ENCODE measurements around the gene CERS6.

Gene CERS6

GRCh38 chr2:168726375-168726774 lies 270.3 kb downstream of the CERS6 start:
- H3K9me3 ChIP-seq (ENCODE audit: control insufficient read depth in 5 of 5, low read length in 5 of 5) = no peaks in the 10 kb centered on the region
- H3K27me3 ChIP-seq (ENCODE audit: control insufficient read depth in 5 of 5, insufficient read depth in 4 of 5, low read length in 5 of 5) = no peaks in the 10 kb centered on the region
- H3K27ac ChIP-seq (ENCODE audit: low read depth, low read length) = no peak overlapping the region
- H3K4me1 ChIP-seq (ENCODE audit: control insufficient read depth in 5 of 5, insufficient read depth in 5 of 5, low read length in 5 of 5) = no peaks in the 10 kb centered on the region
- no peak overlapping the region for H3K9ac ChIP-seq (ENCODE audit: low read length in 5 of 5)
- H3K4me3 ChIP-seq (ENCODE audit: low read depth in 1 of 5, low read length in 5 of 5) = no peak overlapping the region
- peaks cover 0 to 6% (median 0%) of the 10 kb centered on the region in 5 donors for H3K36me3 ChIP-seq (ENCODE audit: control insufficient read depth in 5 of 5, insufficient read depth in 5 of 5, low read length in 5 of 5)

- Histone ChIP-seq H3K36me3 (ENCODE audit: control insufficient read depth in 5 of 5, insufficient read depth in 5 of 5, low read length in 5 of 5) (no peaks in the 10 kb centered on the region), H3K27me3 (ENCODE audit: control insufficient read depth in 5 of 5, insufficient read depth in 4 of 5, low read length in 5 of 5) (no peaks in the 10 kb centered on the region), H3K9ac (ENCODE audit: low read length in 5 of 5) (no peak overlapping the region), H3K4me1 (ENCODE audit: control insufficient read depth in 5 of 5, insufficient read depth in 5 of 5, low read length in 5 of 5) (no peaks in the 10 kb centered on the region), H3K27ac (ENCODE audit: low read depth, low read length) (no peak overlapping the region), H3K9me3 (ENCODE audit: control insufficient read depth in 5 of 5, low read length in 5 of 5) (no peaks in the 10 kb centered on the region), H3K4me3 (ENCODE audit: low read depth in 1 of 5, low read length in 5 of 5) (no peak overlapping the region)
Measured at GRCh38 chr2:168727904-168728470, 271.9 kb downstream of the CERS6 start.

DNA sequence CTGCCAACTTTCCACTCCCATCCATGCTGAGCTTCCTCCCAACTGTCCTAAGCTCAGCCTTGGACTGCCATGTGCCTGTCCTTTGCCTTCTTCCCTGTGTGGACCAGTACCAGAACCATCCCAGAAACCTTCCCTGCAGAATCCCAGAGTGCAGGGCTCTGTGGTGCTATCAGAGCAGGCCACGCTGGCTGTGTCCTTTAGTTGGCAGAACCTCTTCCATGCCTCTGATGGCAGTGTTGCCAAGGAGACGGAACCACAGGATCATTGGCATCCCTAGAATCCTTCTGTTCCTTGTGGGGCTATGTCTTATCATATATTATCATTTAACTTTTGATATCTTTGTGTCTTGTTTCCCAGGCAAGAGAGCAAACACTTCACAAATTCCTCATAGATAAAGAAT lies 273.4 kb downstream of the CERS6 start:
- Histone ChIP-seq H3K27me3 (ENCODE audit: control insufficient read depth in 5 of 5, insufficient read depth in 4 of 5, low read length in 5 of 5) (no peaks in the 10 kb centered on the region), H3K4me3 (ENCODE audit: low read depth in 1 of 5, low read length in 5 of 5) (no peak overlapping the region), H3K4me1 (ENCODE audit: control insufficient read depth in 5 of 5, insufficient read depth in 5 of 5, low read length in 5 of 5) (no peaks in the 10 kb centered on the region), H3K9me3 (ENCODE audit: control insufficient read depth in 5 of 5, low read length in 5 of 5) (no peaks in the 10 kb centered on the region), H3K9ac (ENCODE audit: low read length in 5 of 5) (no peak overlapping the region), H3K36me3 (ENCODE audit: control insufficient read depth in 5 of 5, insufficient read depth in 5 of 5, low read length in 5 of 5) (no peaks in the 10 kb centered on the region), H3K27ac (ENCODE audit: low read depth, low read length) (no peak overlapping the region)

DNA sequence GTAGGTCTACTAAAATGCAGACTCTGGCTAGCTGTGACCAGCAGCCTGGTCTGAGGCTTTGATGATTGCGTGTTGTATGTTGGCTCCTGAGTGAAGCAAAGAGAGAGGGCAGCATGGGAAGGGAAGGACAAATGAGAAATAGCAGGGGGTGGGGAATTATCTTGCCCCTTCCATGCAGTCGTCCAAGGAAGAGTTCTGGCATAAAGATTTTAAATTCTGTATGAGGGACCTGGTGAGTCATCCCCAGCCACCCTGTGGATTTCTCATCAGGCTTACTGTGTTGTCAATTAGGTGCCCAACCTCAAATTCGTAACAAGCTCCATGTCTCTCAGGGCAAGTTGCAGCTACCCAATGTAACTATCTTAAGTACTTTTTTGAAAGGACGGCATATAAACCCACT lies 274.3 kb downstream of the CERS6 start:
- Histone ChIP-seq H3K9me3 (ENCODE audit: control insufficient read depth in 5 of 5, low read length in 5 of 5) (no peaks in the 10 kb centered on the region), H3K4me1 (ENCODE audit: control insufficient read depth in 5 of 5, insufficient read depth in 5 of 5, low read length in 5 of 5) (no peaks in the 10 kb centered on the region), H3K36me3 (ENCODE audit: control insufficient read depth in 5 of 5, insufficient read depth in 5 of 5, low read length in 5 of 5) (no peaks in the 10 kb centered on the region), H3K9ac (ENCODE audit: low read length in 5 of 5) (no peak overlapping the region), H3K4me3 (ENCODE audit: low read depth in 1 of 5, low read length in 5 of 5) (no peak overlapping the region), H3K27me3 (ENCODE audit: control insufficient read depth in 5 of 5, insufficient read depth in 4 of 5, low read length in 5 of 5) (no peaks in the 10 kb centered on the region), H3K27ac (ENCODE audit: low read depth, low read length) (no peak overlapping the region)

GRCh38 chr2:168731002-168731401 lies 274.9 kb downstream of the CERS6 start:
- H3K27me3 ChIP-seq (ENCODE audit: control insufficient read depth in 5 of 5, insufficient read depth in 4 of 5, low read length in 5 of 5) = no peaks in the 10 kb centered on the region
- H3K36me3 ChIP-seq (ENCODE audit: control insufficient read depth in 5 of 5, insufficient read depth in 5 of 5, low read length in 5 of 5) = no peaks in the 10 kb centered on the region
- H3K9me3 ChIP-seq (ENCODE audit: control insufficient read depth in 5 of 5, low read length in 5 of 5) = no peaks in the 10 kb centered on the region
- no peak overlapping the region for H3K27ac ChIP-seq (ENCODE audit: low read depth, low read length)
- H3K9ac ChIP-seq (ENCODE audit: low read length in 5 of 5) = no peak overlapping the region
- H3K4me3 ChIP-seq (ENCODE audit: low read depth in 1 of 5, low read length in 5 of 5) = no peak overlapping the region
- H3K4me1 ChIP-seq (ENCODE audit: control insufficient read depth in 5 of 5, insufficient read depth in 5 of 5, low read length in 5 of 5) = no peaks in the 10 kb centered on the region

DNA sequence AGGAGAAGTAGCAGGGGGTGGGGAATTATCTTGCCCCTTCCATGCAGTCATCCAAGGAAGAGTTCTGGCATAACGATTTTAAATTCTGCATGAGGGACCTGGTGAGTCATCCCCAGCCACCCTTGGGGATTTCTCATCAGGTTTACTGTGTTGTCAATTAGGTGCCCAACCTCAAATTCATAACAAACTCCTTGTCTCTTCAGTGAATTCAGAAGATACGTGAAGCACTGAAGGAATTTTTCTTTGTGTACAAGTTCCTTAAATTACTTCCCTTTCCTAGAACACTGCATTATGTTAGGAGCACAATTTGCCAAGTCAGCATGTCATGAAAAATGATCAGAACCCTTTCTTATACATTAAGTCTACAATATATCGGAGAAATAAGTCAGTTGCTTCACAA lies 275.5 kb downstream of the CERS6 start:
- Histone ChIP-seq H3K4me3 (ENCODE audit: low read depth in 1 of 5, low read length in 5 of 5) (no peak overlapping the region), H3K9ac (ENCODE audit: low read length in 5 of 5) (no peak overlapping the region), H3K4me1 (ENCODE audit: control insufficient read depth in 5 of 5, insufficient read depth in 5 of 5, low read length in 5 of 5) (no peaks in the 10 kb centered on the region), H3K36me3 (ENCODE audit: control insufficient read depth in 5 of 5, insufficient read depth in 5 of 5, low read length in 5 of 5) (no peaks in the 10 kb centered on the region), H3K27ac (ENCODE audit: low read depth, low read length) (no peak overlapping the region), H3K9me3 (ENCODE audit: control insufficient read depth in 5 of 5, low read length in 5 of 5) (no peaks in the 10 kb centered on the region), H3K27me3 (ENCODE audit: control insufficient read depth in 5 of 5, insufficient read depth in 4 of 5, low read length in 5 of 5) (no peaks in the 10 kb centered on the region)

DNA sequence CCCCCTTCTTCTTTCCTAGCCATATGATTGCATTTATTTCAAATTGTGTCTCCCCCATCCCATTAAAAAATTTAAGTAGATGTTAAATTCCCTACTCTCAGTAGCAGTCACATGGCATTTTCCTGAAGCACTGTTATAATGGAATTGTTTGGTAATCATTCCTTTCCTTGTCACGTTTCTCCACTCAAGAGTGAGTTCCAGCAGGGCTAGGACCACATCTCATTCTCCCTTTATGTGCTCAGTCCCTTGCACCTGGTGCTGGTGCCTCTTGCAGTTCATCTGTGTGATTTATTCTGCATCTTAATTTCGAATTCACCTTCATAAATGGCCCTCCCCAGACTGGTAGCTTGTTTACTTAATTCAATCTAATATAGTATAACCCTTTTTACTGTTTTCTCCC lies 276.0 kb downstream of the CERS6 start:
- H3K9ac ChIP-seq (ENCODE audit: low read length in 5 of 5) = no peak overlapping the region
- no peaks in the 10 kb centered on the region for H3K9me3 ChIP-seq (ENCODE audit: control insufficient read depth in 5 of 5, low read length in 5 of 5)
- no peaks in the 10 kb centered on the region for H3K4me1 ChIP-seq (ENCODE audit: control insufficient read depth in 5 of 5, insufficient read depth in 5 of 5, low read length in 5 of 5)
- no peak overlapping the region for H3K27ac ChIP-seq (ENCODE audit: low read depth, low read length)
- H3K4me3 ChIP-seq (ENCODE audit: low read depth in 1 of 5, low read length in 5 of 5) = no peak overlapping the region
- H3K36me3 ChIP-seq (ENCODE audit: control insufficient read depth in 5 of 5, insufficient read depth in 5 of 5, low read length in 5 of 5) = no peaks in the 10 kb centered on the region
- H3K27me3 ChIP-seq (ENCODE audit: control insufficient read depth in 5 of 5, insufficient read depth in 4 of 5, low read length in 5 of 5) = no peaks in the 10 kb centered on the region

DNA sequence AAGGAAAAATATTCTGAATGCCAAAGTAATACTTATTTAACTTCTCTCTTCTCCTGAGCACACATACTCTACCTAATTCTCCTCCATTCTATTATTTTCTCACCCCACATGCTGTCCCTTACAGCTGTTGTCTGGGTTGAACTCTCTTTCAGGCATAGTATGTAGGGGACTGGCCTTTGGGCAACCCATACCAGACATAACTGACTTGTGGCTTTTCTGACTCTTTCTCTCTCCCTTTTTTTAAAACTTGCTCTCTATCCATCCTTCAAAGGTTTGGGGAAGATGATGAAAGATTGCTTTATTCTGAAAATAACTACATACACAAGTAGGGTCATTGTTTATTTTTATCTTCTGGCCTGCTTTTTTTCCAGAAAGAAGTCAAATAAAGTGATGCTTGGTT lies 276.4 kb downstream of the CERS6 start:
- Histone ChIP-seq H3K9ac (ENCODE audit: low read length in 5 of 5) (no peak overlapping the region), H3K27me3 (ENCODE audit: control insufficient read depth in 5 of 5, insufficient read depth in 4 of 5, low read length in 5 of 5) (no peaks in the 10 kb centered on the region), H3K4me1 (ENCODE audit: control insufficient read depth in 5 of 5, insufficient read depth in 5 of 5, low read length in 5 of 5) (no peaks in the 10 kb centered on the region), H3K36me3 (ENCODE audit: control insufficient read depth in 5 of 5, insufficient read depth in 5 of 5, low read length in 5 of 5) (no peaks in the 10 kb centered on the region), H3K27ac (ENCODE audit: low read depth, low read length) (no peak overlapping the region), H3K4me3 (ENCODE audit: low read depth in 1 of 5, low read length in 5 of 5) (no peak overlapping the region), H3K9me3 (ENCODE audit: control insufficient read depth in 5 of 5, low read length in 5 of 5) (no peaks in the 10 kb centered on the region)

DNA sequence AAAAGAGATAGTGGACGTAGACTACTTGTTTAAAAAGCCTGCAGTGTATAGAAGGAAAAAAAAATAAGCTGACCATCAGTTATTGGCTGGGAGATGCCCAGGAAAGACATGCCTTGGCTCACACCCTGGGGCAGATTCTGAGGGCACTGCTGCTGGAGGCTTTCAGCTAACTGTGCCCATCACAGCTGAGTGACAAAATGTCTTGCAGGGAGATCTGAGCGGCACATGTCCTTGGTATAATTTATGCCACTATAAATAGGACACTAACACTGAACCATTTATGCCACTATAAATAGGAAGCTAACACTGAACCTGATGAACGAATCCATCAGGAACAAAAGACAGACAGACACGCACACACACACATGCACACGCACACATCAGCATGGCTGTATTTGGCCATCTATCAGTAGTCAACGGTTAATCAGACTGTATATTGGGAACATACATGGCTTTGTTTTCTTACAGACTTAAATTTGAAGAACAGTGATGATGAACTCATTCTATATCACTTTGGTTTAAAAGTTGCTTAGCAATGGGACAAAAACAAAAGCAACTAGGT lies 278.2 kb downstream of the CERS6 start:
- Histone ChIP-seq H3K4me1 (ENCODE audit: control insufficient read depth in 5 of 5, insufficient read depth in 5 of 5, low read length in 5 of 5) (no peaks in the 10 kb centered on the region), H3K27ac (ENCODE audit: low read depth, low read length) (no peak overlapping the region), H3K27me3 (ENCODE audit: control insufficient read depth in 5 of 5, insufficient read depth in 4 of 5, low read length in 5 of 5) (no peaks in the 10 kb centered on the region), H3K36me3 (ENCODE audit: control insufficient read depth in 5 of 5, insufficient read depth in 5 of 5, low read length in 5 of 5) (no peaks in the 10 kb centered on the region), H3K9ac (ENCODE audit: low read length in 5 of 5) (no peak overlapping the region), H3K4me3 (ENCODE audit: low read depth in 1 of 5, low read length in 5 of 5) (no peak overlapping the region), H3K9me3 (ENCODE audit: control insufficient read depth in 5 of 5, low read length in 5 of 5) (no peaks in the 10 kb centered on the region)

GRCh38 chr2:168736649-168737445 lies 280.8 kb downstream of the CERS6 start:
- Histone ChIP-seq H3K27me3 (ENCODE audit: control insufficient read depth in 5 of 5, insufficient read depth in 4 of 5, low read length in 5 of 5) (no peaks in the 10 kb centered on the region), H3K36me3 (ENCODE audit: control insufficient read depth in 5 of 5, insufficient read depth in 5 of 5, low read length in 5 of 5) (no peaks in the 10 kb centered on the region), H3K27ac (ENCODE audit: low read depth, low read length) (no peak overlapping the region), H3K4me1 (ENCODE audit: control insufficient read depth in 5 of 5, insufficient read depth in 5 of 5, low read length in 5 of 5) (no peaks in the 10 kb centered on the region), H3K9ac (ENCODE audit: low read length in 5 of 5) (no peak overlapping the region), H3K9me3 (ENCODE audit: control insufficient read depth in 5 of 5, low read length in 5 of 5) (no peaks in the 10 kb centered on the region), H3K4me3 (ENCODE audit: low read depth in 1 of 5, low read length in 5 of 5) (no peak overlapping the region)
